SK-N-SH (cell line): ENCODE results near the gene PAN3. TPM values are rescaled to one million over a fixed set of nuclear protein-coding genes. Genes with fewer than 3 reads are reported as not detected.

Experiments
- CTCF ChIA-PET: fragments of 300-600, 350-600 bp; formaldehyde crosslinking; extraction: SDS; loops from one replicate; lab custom pipeline; 2021; lab: Yijun Ruan, JAX
- POLR2A ChIA-PET: fragments of 350-600 bp; sonication (Branson Sonifier 250); formaldehyde crosslinking; extraction: SDS; loops from one replicate; lab custom pipeline; 2020; ENCODE audit warnings: antibody characterized with exemption, inconsistent platforms; lab: Yijun Ruan, JAX
- DNase-seq: peaks from one replicate; pipeline ENCODE4 v3.0.0; 2012
- H2AFZ ChIP-seq: fragments of 200-600 bp; sonication (generic); 2 replicates; pipeline ENCODE4 v1.8.1; 2016; ENCODE audit warnings: antibody characterized with exemption, mild to moderate bottlenecking, low read depth
- H3F3A ChIP-seq: fragments of 200-600 bp; sonication (generic); replicated peaks from 2 replicates; pipeline ENCODE3; 2016; ENCODE audit warnings: antibody characterized with exemption, mild to moderate bottlenecking; ENCODE audit not compliant: insufficient read depth
- H3K27ac ChIP-seq, 2 experiments: fragments of 200-500 bp in 1 of 2; fragments of 200-600 bp in 1 of 2; sonication (Bioruptor generic) in 1 of 2; sonication (generic), shearing (Covaris generic) in 1 of 2; 2 replicates each; pipeline versions ENCODE4 v1.5.1 to v1.6.1; 2014 to 2016; ENCODE audit warnings: low read depth in 2 of 2, inconsistent platforms in 1 of 2, low read length in 1 of 2, mild to moderate bottlenecking in 1 of 2, mixed read lengths in 1 of 2
- H3K27me3 ChIP-seq: fragments of 200-600 bp; sonication (generic), shearing (Covaris generic); 2 replicates; pipeline ENCODE4 v1.6.1; 2016; ENCODE audit warnings: mixed run types; ENCODE audit not compliant: insufficient read depth
- H3K36me3 ChIP-seq, 2 experiments: fragments of 200-500 bp in 1 of 2; fragments of 200-600 bp in 1 of 2; sonication (Bioruptor generic) in 1 of 2; sonication (generic) in 1 of 2; replicated peaks in 1 of 2; 2 replicates each; pipeline versions ENCODE3 to v1.5.1; 2014 to 2016; ENCODE audit warnings: low read length in 1 of 2, mild to moderate bottlenecking in 1 of 2; ENCODE audit not compliant: insufficient read depth in 2 of 2, control insufficient read depth in 1 of 2
- H3K4me1 ChIP-seq, 2 experiments: fragments of 200-500 bp in 1 of 2; fragments of 200-600 bp in 1 of 2; sonication (Bioruptor generic) in 1 of 2; sonication (generic), shearing (Covaris generic) in 1 of 2; 2 replicates each; pipeline versions ENCODE4 v1.5.1 to v1.6.1; 2014 to 2016; ENCODE audit warnings: low read depth in 1 of 2, low read length in 1 of 2, mixed run types in 1 of 2; ENCODE audit not compliant: insufficient read depth in 2 of 2, control insufficient read depth in 1 of 2
- H3K4me2 ChIP-seq: fragments of 200-600 bp; sonication (generic), shearing (Covaris generic); 2 replicates; pipeline ENCODE4 v1.6.1; 2017; ENCODE audit warnings: mixed run types
- H3K4me3 ChIP-seq, 2 experiments: fragments of 200-500 bp in 1 of 2; fragments of 200-600 bp in 1 of 2; sonication (Bioruptor generic) in 1 of 2; sonication (generic), shearing (Covaris generic) in 1 of 2; 2 replicates each; pipeline versions ENCODE4 v1.5.1 to v1.8.1; 2014 to 2016; ENCODE audit warnings: low read depth in 2 of 2, inconsistent platforms in 1 of 2, low read length in 1 of 2, mild to moderate bottlenecking in 1 of 2, mixed read lengths in 1 of 2, moderate library complexity in 1 of 2
- H3K79me2 ChIP-seq: fragments of 200-600 bp; sonication (generic); 2 replicates; pipeline ENCODE4 v1.8.1; 2017; ENCODE audit warnings: mild to moderate bottlenecking; ENCODE audit not compliant: insufficient read depth
- H3K9ac ChIP-seq: fragments of 200-600 bp; sonication (generic); 2 replicates; pipeline ENCODE4 v1.6.1; 2017; ENCODE audit warnings: mixed run types
- H3K9me2 ChIP-seq: fragments of 200-600 bp; sonication (generic); 2 replicates; pipeline ENCODE4 v1.6.1; 2017; ENCODE audit warnings: mixed run types
- H3K9me3 ChIP-seq: fragments of 200-600 bp; sonication (generic); 2 replicates; pipeline ENCODE4 v1.6.1; 2017; ENCODE audit warnings: mixed run types, mild to moderate bottlenecking, moderate library complexity
- H4K20me1 ChIP-seq: fragments of 200-600 bp; sonication (generic); 2 replicates; pipeline ENCODE4 v1.6.1; 2017; ENCODE audit warnings: mild to moderate bottlenecking, mixed run types; ENCODE audit not compliant: insufficient read depth
- CHD2 ChIP-seq: fragments of 150-350 bp; IDR thresholded peaks from 2 replicates; pipeline ENCODE4 v1.6.1; 2018; ENCODE audit warnings: low read length; ENCODE audit not compliant: partially characterized antibody
- EP300 ChIP-seq, 2 experiments: IDR thresholded peaks; 2 replicates each; pipeline versions ENCODE4 v1.4.0 to v1.6.1; 2012; ENCODE audit warnings: borderline replicate concordance in 1 of 2, low read depth in 1 of 2, low read length in 1 of 2
- FOXJ3 ChIP-seq: sonication (generic); formaldehyde crosslinking; IDR thresholded peaks from 2 replicates; pipeline ENCODE4 v1.5.1; 2020; ENCODE audit warnings: mild to moderate bottlenecking, missing genetic modification reagents
- FOXM1 ChIP-seq: IDR thresholded peaks from 2 replicates; pipeline ENCODE4 v1.4.0; 2012; ENCODE audit warnings: low read depth, mild to moderate bottlenecking
- IRF3 ChIP-seq: fragments of 150-350 bp; IDR thresholded peaks from 2 replicates; pipeline ENCODE4 v1.6.1; 2016; ENCODE audit warnings: mild to moderate bottlenecking, low read depth, low read length
- NFIC ChIP-seq: IDR thresholded peaks from 2 replicates; pipeline ENCODE4 v1.4.0; 2012; ENCODE audit warnings: borderline replicate concordance
- NRF1 ChIP-seq: IDR thresholded peaks from 2 replicates; pipeline ENCODE4 v1.6.1; 2012; ENCODE audit warnings: low read depth, mild to moderate bottlenecking, low read length
- POLR2AphosphoS5 ChIP-seq: IDR thresholded peaks from 2 replicates; pipeline ENCODE4 v1.6.1; 2012; ENCODE audit warnings: low read depth, low read length
- RAD21 ChIP-seq: IDR thresholded peaks from 2 replicates; pipeline ENCODE4 v1.6.1; 2012; ENCODE audit warnings: mild to moderate bottlenecking, low read length
- RCOR1 ChIP-seq: fragments of 150-350 bp; IDR thresholded peaks from 2 replicates; pipeline ENCODE4 v1.6.1; 2017; ENCODE audit warnings: antibody characterized with exemption, low read length
- RXRA ChIP-seq: IDR thresholded peaks from 2 replicates; pipeline ENCODE4 v1.4.0; 2012; ENCODE audit warnings: low read depth, mild to moderate bottlenecking, borderline replicate concordance
- SIN3A ChIP-seq: IDR thresholded peaks from 2 replicates; pipeline ENCODE4 v1.6.1; 2012; ENCODE audit warnings: low read depth, mild to moderate bottlenecking, low read length, moderate library complexity, borderline replicate concordance
- SMC3 ChIP-seq: IDR thresholded peaks from 2 replicates; pipeline ENCODE4 v1.6.1; 2012; ENCODE audit warnings: low read depth, low read length, improper control_type of control experiment
- TAF1 ChIP-seq: IDR thresholded peaks from 2 replicates; pipeline ENCODE4 v1.6.1; 2012; ENCODE audit warnings: low read depth, mild to moderate bottlenecking, low read length, moderate library complexity, borderline replicate concordance
- TCF12 ChIP-seq: IDR thresholded peaks from 2 replicates; pipeline ENCODE4 v1.4.0; 2012
- TEAD4 ChIP-seq: IDR thresholded peaks from 2 replicates; pipeline ENCODE4 v1.4.0; 2012; ENCODE audit warnings: mild to moderate bottlenecking, borderline replicate concordance; ENCODE audit not compliant: insufficient read depth
- USF2 ChIP-seq: fragments of 150-350 bp; IDR thresholded peaks from 2 replicates; pipeline ENCODE4 v1.6.1; 2017; ENCODE audit warnings: antibody characterized with exemption, low read length, low read depth, borderline replicate concordance
- YY1 ChIP-seq: IDR thresholded peaks from 2 replicates; pipeline ENCODE4 v1.4.0; 2012; ENCODE audit warnings: low read depth, mild to moderate bottlenecking
- ZBTB33 ChIP-seq: IDR thresholded peaks from 2 replicates; pipeline ENCODE4 v1.4.0; 2012; ENCODE audit warnings: low read depth, borderline replicate concordance
- polyA plus RNA-seq, 3 experiments: library from polyadenylated mRNA; depleted of rRNA; stranded (reverse); fragments of >200 nt; gene quantifications; 2 replicates each; pipeline ENCODE4 v1.2.3, GENCODE V29; 2012

Gene PAN3
- polyA plus RNA-seq, 1 of the 3 experiments (the other 2 are of a cell fraction), result 6.4 TPM

- Histone ChIP-seq H3K9me3 (no peaks in the 10 kb centered on the region), H3K4me3 (no peak overlapping the region), H3K9me2 (no peaks in the 10 kb centered on the region), H3K4me1 (no peaks in the 10 kb centered on the region; a peak in 2 of 4 replicates), H3K27ac (no peak overlapping the region), H3K4me2 (no peak overlapping the region), H3K9ac (no peak overlapping the region), H3K79me2 (peaks cover 16% of the 10 kb centered on the region), H3K36me3 (peaks cover 21 to 37% of the 10 kb centered on the region in 2 experiments), H4K20me1 (no peaks in the 10 kb centered on the region; the same call in 1 of the 2 replicates), H2AFZ (no peak overlapping the region), H3K27me3 (no peaks in the 10 kb centered on the region), H3F3A (peaks cover 17% of the 10 kb centered on the region)
- TF ChIP-seq TCF12 (no peak), RAD21 (no peak), USF2 (no peak), YY1 (no peak), CHD2 (no peak), TEAD4 (no peak), FOXM1 (no peak), SMC3 (no peak), IRF3 (no peak), ZBTB33 (no peak), RCOR1 (no peak), NFIC (no peak), EP300 (IDR thresholded peaks at IDR 0.05; ENCODE audit: borderline replicate concordance in 1 of 2, low read depth in 1 of 2, low read length in 1 of 2) (no peak), RXRA (no peak), FOXJ3 (no peak), SIN3A (no peak), POLR2AphosphoS5 (no peak), NRF1 (no peak), TAF1 (no peak)
- POLR2A ChIA-PET, result no interaction called here
- DNase-seq, result no peak
- CTCF ChIA-PET, result interaction anchor here (1.4 kb wide), 1 partner anchor 36 kb away, joined by 3 read pairs; no protein-coding TSS in a partner anchor
These were observed 41.6 kb downstream of the PAN3 start for GRCh38 chr13:28179974-28180373.
